Measurements from ENCODE around the gene RRP1. TPM values are rescaled to one million over a fixed set of nuclear protein-coding genes. Genes with fewer than 3 reads are reported as not detected.
"Not testable (repeated sequence)": the region's sequence is repeated elsewhere in the genome, so short reads cannot be mapped to it uniquely, and the experiment has no call there.

RRP1 gene
- total RNA-seq, 1 donor from 2014 or later, result 10.3 TPM

DNA sequence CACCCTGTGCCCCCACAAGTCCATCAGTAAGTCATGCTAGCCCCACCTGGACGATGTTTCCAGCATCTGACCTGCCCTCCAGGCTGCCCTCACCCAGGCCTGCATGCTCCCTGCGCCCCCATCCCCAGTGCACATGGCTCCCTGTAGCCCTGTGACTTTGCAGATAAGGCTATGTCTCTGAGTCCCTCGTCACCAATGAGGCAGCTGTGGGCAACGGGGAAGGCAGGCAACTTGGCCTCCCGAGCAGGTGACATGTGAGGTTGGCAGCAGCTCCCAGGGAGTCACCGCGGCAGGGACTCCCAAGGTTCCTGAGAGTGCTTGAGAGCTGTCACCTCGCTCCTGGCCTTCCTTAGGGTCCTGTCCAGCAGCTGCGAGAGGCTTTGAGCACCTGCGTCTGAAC, 43.3 kb downstream of the RRP1 start:
- no peak for ATAC-seq
- no peak for DNase-seq (ENCODE audit: low spot score)

DNA sequence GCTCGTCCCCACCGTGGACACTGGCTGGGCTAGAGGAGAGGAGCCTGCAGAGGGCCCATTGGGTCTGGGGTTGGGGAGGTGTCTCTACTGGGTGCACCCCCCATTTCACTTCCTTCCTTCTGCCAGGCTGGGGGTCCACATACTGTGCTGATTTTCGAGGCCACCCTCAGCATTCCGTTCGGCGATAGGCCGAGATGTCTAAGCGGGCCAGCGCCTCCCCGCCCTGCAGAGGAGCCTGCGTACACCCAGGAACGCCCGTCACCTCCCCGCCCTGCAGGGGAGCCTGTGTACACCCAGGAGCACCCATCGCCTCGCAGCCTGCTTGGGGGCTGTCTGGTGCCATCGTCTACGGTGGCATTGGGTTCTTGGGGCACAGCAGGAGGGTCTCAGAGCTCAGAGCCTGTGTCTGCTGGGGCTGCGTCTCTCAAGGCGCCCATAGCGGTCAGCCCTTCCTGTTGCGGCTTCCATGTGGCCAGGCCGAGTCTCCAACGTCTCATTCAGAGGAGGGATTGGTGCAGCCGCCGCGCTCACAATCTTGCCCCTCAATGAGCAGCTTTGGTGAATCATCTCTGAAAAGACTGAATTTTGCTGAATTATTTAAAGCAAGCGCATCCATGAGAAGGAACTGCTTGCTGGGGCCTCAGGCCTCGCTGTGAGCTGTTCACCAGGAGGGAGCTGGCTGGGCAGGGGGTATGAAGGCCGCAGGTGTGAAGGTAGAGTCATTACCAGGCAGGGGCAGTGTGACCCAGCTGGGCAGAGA, 44.9 kb downstream of the RRP1 start:
- no peak for ATAC-seq
- DNase-seq (ENCODE audit: low spot score), result no peak

DNA sequence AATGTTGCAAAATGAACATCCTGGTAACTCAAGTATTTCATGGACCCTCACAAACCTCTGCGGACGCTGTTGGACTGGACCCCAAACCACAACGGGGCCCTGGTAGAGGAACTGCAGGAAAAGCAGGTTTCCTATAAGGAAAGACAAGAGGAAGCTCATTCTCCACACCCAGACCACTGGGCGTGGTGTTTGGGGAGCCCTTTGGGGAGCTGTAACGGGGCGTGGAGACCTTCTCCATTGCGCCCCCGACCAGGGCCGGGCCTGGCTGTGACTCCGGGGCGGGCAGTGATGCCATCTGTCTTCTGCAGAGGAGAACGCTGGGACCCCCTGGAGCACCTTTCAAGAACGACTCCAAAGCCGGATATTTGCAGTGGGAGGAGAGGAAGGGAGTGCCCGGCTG, 45.7 kb downstream of the RRP1 start:
- ATAC-seq, result no peak
- DNase-seq (ENCODE audit: low spot score), result no peak

DNA sequence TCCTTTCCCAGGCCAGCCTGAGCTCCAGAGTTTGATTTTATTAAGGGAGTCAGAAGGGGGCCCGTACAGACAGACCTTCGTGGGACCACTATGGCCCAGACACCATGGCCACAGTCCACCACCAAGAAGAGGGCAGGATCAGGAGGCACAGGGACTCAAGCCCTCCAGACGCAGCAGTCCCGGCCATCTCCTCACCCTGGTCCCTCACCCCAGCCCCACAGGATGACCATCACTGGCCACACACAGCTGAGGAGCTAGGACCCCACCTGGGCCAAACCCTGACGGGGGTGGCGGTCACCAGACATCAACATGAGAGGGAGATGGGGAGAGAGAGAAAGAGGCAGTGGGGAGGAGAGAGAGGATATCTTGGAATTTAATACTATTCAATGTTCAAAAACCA, 46.5 kb downstream of the RRP1 start:
- ATAC-seq (no peak), DNase-seq (ENCODE audit: low spot score) (no peak)

DNA sequence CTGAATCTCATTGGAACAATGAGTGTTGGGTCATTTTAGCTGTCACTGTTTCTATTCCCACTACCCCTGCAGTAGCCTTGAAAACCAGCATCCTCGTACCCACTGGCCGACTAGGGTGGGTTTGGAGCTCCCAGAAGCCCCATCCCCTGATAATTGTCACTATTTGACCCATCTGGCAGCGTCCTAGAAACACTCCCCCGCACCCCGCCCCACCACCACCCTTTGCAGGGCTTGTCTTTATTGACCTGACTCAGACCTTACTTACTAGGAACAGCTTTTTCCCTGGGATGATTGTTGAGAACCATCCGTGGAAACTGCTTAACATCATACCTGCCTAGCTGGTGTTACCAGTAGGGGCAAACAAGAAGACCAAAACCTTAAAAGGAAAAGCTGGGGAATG, 47.2 kb downstream of the RRP1 start:
- no peak for ATAC-seq
- no peak for DNase-seq (ENCODE audit: low spot score)

DNA sequence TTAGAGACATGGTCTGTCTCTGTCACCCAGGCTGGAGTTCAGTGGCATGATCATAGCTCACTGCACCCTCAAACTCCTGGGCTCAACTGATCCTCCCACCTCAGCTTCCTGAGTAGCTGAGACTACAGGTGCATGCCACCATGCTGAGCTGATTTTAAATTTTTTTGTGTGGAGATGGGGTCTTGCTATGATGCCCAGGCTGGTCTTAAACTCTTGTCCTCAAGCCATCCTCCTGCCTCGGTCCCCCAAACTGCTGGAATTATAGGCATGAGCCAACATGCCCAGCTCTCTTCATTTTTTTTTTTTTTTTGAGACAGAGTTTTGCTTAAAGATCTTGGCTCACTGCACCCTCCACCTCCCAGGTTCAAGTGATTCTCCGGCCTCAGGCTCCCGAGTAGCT, 50.9 kb downstream of the RRP1 start:
- ATAC-seq (no peak), DNase-seq (ENCODE audit: low spot score) (no peak)

DNA sequence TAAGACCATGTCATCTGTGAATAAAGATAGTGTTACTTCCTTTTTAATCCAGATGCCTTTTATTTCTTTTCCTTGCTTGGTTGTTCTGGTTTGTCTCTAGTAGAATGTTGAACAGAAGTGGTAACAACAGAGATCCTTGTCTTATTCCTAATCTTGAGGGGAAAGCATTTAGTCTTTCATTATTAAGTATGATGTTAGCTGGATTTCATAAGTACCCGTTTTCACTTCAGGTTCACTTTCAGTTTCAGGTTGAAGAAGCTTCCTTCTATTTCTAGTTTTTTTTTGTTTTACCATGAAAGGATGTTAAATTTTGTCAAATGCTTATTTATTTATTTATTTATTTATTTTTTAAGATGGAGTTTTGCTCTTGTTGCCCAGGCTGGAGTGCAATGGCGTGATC, 53.4 kb downstream of the RRP1 start:
- ATAC-seq (no peak), DNase-seq (ENCODE audit: low spot score) (no peak)

DNA sequence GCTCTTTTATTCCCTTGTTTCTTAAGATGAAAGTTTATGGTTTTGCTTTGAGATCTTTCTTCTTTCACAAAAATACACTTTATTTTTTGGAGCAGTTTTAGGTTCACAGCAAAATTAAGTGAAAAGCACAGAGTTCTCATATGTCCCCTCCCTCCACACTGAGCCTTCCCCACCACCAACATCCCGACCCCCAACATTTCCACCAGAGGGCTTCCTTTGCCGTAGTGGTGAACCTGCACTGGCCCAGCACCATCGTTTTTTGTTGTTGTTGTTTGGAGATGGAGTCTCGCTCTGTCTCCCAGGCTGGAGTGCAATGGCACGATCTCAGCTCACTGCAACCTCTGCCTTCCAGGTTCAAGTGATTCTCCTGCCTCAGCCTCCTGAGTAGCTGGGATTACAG, 55.5 kb downstream of the RRP1 start:
- ATAC-seq, result not testable (repeated sequence)

DNA sequence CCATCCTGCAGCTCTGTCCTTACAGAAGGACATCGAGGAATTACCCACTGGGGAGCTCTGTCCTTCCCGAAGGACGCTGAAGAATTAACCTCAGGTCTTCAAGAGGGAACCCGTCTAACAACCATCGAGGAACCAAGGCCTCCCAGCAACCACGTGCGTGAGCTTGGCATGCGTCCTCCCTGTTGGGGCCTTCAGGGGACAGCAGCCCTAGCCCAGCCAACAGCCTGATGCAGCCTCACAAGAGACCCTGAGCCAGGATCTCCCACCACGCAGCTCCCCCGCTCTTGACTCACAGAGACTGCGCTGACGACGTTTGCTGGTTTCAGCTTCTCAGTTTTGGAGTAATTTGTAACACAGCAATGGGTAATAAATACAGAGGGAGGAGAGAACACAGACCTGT, 56.0 kb downstream of the RRP1 start:
- DNase-seq (ENCODE audit: low spot score) (no peak), ATAC-seq (no peak)

More for the DNA sequence above, 55.5 kb downstream of the RRP1 start:
- DNase-seq (ENCODE audit: low spot score), result not testable (repeated sequence)

DNA sequence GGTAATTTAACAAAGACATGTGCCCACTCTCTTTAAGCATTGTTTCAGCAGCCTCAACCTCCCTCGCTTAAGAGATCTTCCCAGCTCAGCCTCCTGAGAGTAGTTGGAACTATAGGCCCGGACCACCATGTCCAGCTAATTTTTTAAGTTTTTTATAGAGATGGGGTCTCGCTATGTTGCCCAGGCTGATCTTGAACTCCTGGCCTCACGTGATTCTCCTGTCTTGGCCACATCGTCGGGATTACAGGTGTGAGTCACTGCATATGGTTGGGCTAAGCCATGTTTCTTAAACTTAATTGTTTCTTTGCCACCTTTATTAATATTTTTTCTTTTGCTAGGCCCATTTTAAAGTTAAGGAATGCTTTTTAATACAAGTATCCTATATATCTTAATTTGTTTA, 57.1 kb downstream of the RRP1 start:
- ATAC-seq (no peak), DNase-seq (ENCODE audit: low spot score) (no peak)

DNA sequence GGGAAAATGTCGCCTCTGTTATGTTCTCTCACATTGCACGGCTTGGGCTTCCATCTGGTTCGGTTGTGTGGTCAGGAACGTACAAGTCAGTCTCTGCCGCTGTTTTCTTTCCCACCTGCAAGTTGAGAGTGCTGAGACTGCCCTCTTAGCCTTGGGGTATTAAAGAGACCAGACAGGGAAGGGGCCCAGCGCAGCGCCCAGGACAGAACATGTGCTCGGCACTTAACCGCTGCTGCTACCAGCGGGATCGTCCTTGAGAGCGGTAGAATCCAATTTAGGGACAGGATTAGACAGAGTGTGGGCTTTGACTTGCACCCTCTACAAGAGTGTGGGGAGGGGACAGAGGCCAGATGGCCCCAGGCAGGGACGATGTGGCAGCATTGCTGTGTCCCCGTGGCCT, 57.9 kb downstream of the RRP1 start:
- DNase-seq (ENCODE audit: low spot score), result no peak

DNA sequence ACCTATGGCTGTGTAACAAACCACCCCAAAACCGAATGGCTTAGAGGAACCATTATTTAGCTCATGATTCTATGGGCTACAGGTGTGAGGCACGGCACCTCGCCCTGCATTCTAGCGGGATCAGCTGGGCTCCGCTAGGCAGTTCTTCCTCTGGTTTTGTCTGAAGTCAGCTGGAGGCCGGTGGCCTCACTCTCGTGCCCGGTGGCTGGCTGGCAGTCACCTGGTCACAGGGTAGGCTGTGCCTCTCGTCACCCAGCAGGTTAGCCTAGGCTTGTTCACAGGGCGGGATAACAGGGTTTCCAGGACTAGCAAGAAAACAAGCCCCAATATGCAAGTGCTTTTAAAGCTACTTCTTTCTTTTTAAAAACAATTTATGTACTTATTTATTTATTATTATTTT, 59.4 kb downstream of the RRP1 start:
- ATAC-seq (no peak), DNase-seq (ENCODE audit: low spot score) (no peak)

More for the DNA sequence above, 57.9 kb downstream of the RRP1 start:
- ATAC-seq, result no peak

DNA sequence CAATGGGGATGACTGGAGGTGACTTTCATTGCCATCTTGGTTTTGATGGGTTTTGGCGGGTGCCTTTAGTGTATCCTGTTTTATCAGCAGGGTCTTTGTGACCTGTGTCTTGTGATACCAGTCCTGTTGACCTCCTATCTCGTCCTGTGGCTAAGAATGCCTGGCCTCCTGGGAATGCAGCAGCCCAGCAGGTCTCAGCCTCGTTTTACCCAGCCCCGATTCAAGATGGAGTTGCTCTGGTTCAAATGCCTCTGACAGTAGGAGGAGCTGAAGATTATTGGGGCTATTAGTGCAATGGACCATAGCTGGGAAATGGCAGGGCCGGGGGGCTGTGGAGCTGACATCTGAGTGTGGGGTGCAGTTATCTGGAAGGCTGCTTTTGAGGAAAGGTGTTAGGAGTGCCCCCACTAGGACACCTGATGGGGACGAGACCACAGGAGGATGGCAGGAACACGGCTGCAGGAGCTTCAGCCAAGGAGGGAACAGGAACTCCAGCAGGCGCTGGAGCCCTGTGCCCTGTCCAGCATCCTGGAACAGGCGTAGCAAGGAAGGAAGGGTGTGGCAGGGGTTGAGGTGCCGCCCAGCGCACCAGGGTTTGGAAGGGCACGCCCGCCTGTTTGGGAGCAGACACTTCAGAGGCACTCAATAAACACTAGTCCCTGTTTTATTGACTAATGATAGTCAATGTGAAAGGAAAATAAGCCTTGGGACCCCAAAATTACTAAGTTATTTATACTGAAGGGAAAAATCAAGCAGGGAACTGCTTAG, 60.3 kb downstream of the RRP1 start:
- no peak for DNase-seq (ENCODE audit: low spot score)

DNA sequence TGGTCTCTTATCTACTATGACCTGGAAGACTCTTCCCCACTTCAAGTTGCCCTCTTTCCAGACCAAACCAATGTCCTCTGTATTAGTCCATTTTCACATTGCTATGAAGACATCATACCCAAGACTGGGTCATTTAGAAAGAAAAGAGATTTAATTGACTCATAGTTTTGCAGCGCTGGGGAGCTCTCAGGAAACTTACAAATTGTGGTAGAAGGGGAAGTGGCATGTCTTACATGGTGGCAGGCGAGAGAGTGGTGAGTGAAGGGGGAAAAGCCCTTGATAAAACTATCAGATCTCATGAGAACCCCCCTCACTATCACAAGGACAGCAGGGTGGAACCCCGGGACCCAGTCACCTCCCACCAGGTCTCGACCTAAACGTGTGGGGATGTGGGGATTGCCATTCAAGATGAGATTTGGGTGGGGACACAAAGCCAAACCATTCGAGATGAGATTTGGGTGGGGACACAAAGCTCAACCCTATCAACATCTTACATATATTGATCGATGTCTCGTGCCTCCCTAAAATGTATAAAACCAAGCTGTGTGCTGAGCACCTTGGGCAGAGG, 61.4 kb downstream of the RRP1 start:
- no peak for ATAC-seq
- no peak for DNase-seq (ENCODE audit: low spot score)

More for the DNA sequence above, 60.3 kb downstream of the RRP1 start:
- ATAC-seq, result no peak

DNA sequence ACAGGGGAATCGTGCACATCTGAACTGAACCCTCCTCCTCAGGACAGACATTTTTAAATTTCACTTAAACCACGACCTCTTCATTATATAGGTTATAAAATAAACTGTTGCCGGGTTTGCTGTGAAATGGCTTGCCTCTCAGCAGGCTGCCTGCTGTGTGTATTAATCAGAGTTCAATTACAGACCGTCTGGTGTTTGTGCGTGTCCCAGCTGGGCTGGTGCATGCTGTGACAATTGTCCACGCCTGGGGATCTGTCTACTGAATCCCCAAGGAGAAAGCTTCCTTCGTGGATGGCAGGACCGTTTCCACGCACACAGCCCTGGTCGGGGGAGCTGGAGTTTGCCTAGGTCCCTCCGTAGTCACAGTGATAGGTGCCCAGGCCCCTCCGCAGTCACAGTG, 62.2 kb downstream of the RRP1 start:
- DNase-seq (ENCODE audit: low spot score) (no peak), ATAC-seq (no peak)

DNA sequence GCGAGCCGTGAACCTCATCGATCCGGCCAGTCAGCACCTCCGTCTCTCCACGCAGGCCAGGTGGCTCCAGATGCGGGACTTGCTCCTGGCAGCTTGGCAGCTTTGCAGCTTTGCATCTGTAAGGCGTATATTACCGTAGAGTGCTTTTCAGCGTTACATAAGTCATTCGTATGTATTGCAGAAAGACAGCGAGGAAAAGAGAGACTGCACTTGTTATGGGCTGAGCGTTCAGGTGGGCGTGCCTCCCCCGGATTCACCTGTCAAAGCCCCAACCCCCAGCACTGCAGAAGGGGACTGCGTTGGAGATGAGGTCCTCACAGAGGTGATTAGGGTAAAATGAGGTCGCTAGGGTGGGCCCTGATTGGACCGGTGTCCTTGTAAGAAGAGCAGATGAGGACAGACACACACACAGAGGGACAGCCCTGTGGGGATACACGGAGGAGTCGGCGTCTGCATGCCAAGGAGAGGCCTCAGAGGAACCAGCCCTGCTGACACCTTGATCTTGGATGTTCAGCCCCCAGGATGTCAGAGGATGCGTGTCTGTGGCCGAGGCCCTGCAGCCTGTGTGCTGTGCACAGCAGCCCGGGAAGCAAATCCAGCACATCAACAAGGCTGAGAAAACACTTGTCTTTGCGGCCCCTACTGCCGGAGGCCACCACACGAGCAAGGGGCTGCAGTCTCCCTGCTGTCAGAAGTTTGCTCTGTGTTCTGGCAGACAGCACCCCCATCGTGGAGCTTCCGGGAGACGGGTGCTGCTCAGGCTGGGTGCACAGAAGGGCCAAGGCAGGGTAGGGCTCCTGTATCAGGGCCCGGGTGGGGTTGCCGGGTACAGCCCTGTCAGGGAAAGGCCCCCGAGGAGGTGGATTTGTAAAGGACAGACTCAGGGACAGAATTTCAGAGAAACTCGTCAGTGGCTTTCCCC, 64.7 kb downstream of the RRP1 start:
- ATAC-seq, result no peak
- no peak for DNase-seq (ENCODE audit: low spot score)

Other genes with a start within 250 kb of the RRP1 start
- 0.20 TPM for gene HSF2BP, start 130.1 kb upstream of the RRP1 start, total RNA-seq
- 7.7 TPM for gene RRP1B, start 130.0 kb upstream of the RRP1 start, total RNA-seq
- 61.1 TPM for gene PDXK, start 70.4 kb upstream of the RRP1 start, total RNA-seq
- 25.6 TPM for gene CSTB, start 13.3 kb upstream of the RRP1 start, total RNA-seq
- gene AGPAT3, start 75.6 kb downstream of the RRP1 start, total RNA-seq, result 127 TPM
- 21.2 TPM for gene TRAPPC10, start 222.7 kb downstream of the RRP1 start, total RNA-seq